Fibroblast of the aortic adventitia (primary cell): ENCODE measurements around the gene BTBD2. TPM values are rescaled to one million over a fixed set of nuclear protein-coding genes. Genes with fewer than 3 reads are reported as not detected.
A peak's percentile ranks its signal among the peaks of the same experiment; 100 is the strongest.

ENCODE experiments used
- DNase-seq: peaks from one replicate; pipeline ENCODE4 v3.0.0-alpha.2; 2010; ENCODE audit warnings: low read depth
- H3K4me3 ChIP-seq: 2 replicates; pipeline ENCODE4 v1.5.1; 2011; ENCODE audit warnings: low read depth, mild to moderate bottlenecking, control low read depth, low read length, moderate library complexity
- CTCF ChIP-seq: IDR thresholded peaks from 2 replicates; pipeline ENCODE4 v1.5.1; 2011; ENCODE audit warnings: mild to moderate bottlenecking, low read length, control low read depth, inconsistent platforms; ENCODE audit not compliant: insufficient read depth
- total RNA-seq: library from RNA; depleted of rRNA; stranded (reverse); fragments of >200 nt; gene quantifications from 2 replicates; pipeline ENCODE4 v1.2.3, GENCODE V29; 2012; ENCODE audit warnings: low replicate concordance

Gene BTBD2
- total RNA-seq, 1 donor = 59.3 TPM

- TF ChIP-seq CTCF = no peak
- no peak for DNase-seq
Observed at GRCh38 chr19:1950640-1951039, 64.9 kb downstream of the BTBD2 start.

GRCh38 chr19:1949304-1950101 lies 66.0 kb downstream of the BTBD2 start:
- TF ChIP-seq CTCF = no peak
- H3K4me3 ChIP-seq = no peak overlapping the region
- no peak for DNase-seq

More at GRCh38 chr19:1950640-1951039, 64.9 kb downstream of the BTBD2 start:
- H3K4me3 ChIP-seq = no peak overlapping the region

- TF ChIP-seq CTCF = no peak
- H3K4me3 ChIP-seq = no peak overlapping the region
- no peak for DNase-seq
Observed at GRCh38 chr19:1947651-1948209, 67.8 kb downstream of the BTBD2 start.

- H3K4me3 ChIP-seq = no peak overlapping the region
- no peak for DNase-seq
- peak; percentile 55 for TF ChIP-seq CTCF
Observed at GRCh38 chr19:1945899-1946298, 69.6 kb downstream of the BTBD2 start.

- no peak for DNase-seq
- H3K4me3 ChIP-seq = no peak overlapping the region
- TF ChIP-seq CTCF = no peak
Observed at GRCh38 chr19:1944916-1945561, 70.5 kb downstream of the BTBD2 start.

GRCh38 chr19:1944088-1944915 lies 71.2 kb downstream of the BTBD2 start:
- DNase-seq = no peak
- no peak overlapping the region for H3K4me3 ChIP-seq
- TF ChIP-seq CTCF = no peak
